ENCODE measurements around the gene SUGCT.

- TF ChIP-seq CTCF (IDR thresholded peaks at IDR 0.05 in 8 of 11, conservative IDR thresholded peaks at IDR 0.05 in 3 of 11) (no peak), POLR2AphosphoS5 (IDR thresholded peaks at IDR 0.05) (no peak)
Observed at GRCh38 chr7:40541336-40541735, 406.5 kb downstream of the SUGCT start.
